GM12878 (cell line): ENCODE data around the gene DMRTC2. TPM values are rescaled to one million over a fixed set of nuclear protein-coding genes. Genes with fewer than 3 reads are reported as not detected.

ENCODE experiments used
- ATF7 ChIP-seq: fragments of 450-650 bp; IDR thresholded peaks from 2 replicates; pipeline ENCODE4 v1.6.1; 2016; ENCODE audit warnings: low read depth, mild to moderate bottlenecking
- CBX5 ChIP-seq: sonication (generic); IDR thresholded peaks from 2 replicates; pipeline ENCODE4 v1.6.1; 2016; ENCODE audit warnings: low read depth, moderate library complexity, mild to moderate bottlenecking, inconsistent platforms
- CHD1 ChIP-seq: IDR thresholded peaks from 2 replicates; pipeline ENCODE4 v1.6.1; 2012; ENCODE audit warnings: low read depth, low read length, improper control_type of control experiment
- CHD4 ChIP-seq: fragments of 200-600 bp; sonication (generic); IDR thresholded peaks from 2 replicates; pipeline ENCODE4 v1.6.1; 2016; ENCODE audit warnings: mild to moderate bottlenecking
- EED ChIP-seq: sonication (generic); IDR thresholded peaks from 2 replicates; pipeline ENCODE4 v1.6.1; 2016; ENCODE audit warnings: antibody characterized with exemption, low read depth
- IRF4 ChIP-seq: IDR thresholded peaks from 2 replicates; pipeline ENCODE4 v1.6.1; 2011; ENCODE audit warnings: low read depth, low read length
- JUND ChIP-seq: IDR thresholded peaks from 2 replicates; pipeline ENCODE4 v1.6.1; 2012; ENCODE audit warnings: low read depth, mild to moderate bottlenecking, low read length, improper control_type of control experiment, moderate library complexity
- KAT2A ChIP-seq: conservative IDR thresholded peaks from 2 replicates; pipeline ENCODE4 v1.6.1; 2011; ENCODE audit warnings: low read depth, low read length; ENCODE audit not compliant: control insufficient read depth
- MEF2A ChIP-seq: IDR thresholded peaks from 2 replicates; pipeline ENCODE4 v1.6.1; 2011; ENCODE audit warnings: low read depth, mild to moderate bottlenecking, low read length, moderate library complexity; ENCODE audit not compliant: insufficient read depth
- NFYA ChIP-seq: IDR thresholded peaks from 2 replicates; pipeline ENCODE4 v1.6.1; 2011; ENCODE audit warnings: low read depth, mild to moderate bottlenecking, low read length, improper control_type of control experiment, borderline replicate concordance
- NFYB ChIP-seq: IDR thresholded peaks from 2 replicates; pipeline ENCODE4 v1.6.1; 2011; ENCODE audit warnings: low read depth, mild to moderate bottlenecking, low read length, improper control_type of control experiment, moderate library complexity; ENCODE audit not compliant: insufficient read depth
- NR2F1 ChIP-seq: fragments of 450-650 bp; conservative IDR thresholded peaks from 2 replicates; pipeline ENCODE4 v1.6.1; 2017; ENCODE audit warnings: mild to moderate bottlenecking
- NRF1 ChIP-seq: conservative IDR thresholded peaks from 2 replicates; pipeline ENCODE4 v1.6.1; 2011; ENCODE audit warnings: mild to moderate bottlenecking, low read depth, low read length, improper control_type of control experiment
- POU2F2 ChIP-seq: IDR thresholded peaks from 3 replicates; pipeline ENCODE4 v1.6.1; 2011; ENCODE audit warnings: low read depth, mild to moderate bottlenecking, low read length, borderline replicate concordance
- RUNX3 ChIP-seq: IDR thresholded peaks from 2 replicates; pipeline ENCODE4 v1.6.1; 2012; ENCODE audit warnings: low read length, inconsistent platforms
- SIX5 ChIP-seq: IDR thresholded peaks from 2 replicates; pipeline ENCODE4 v1.6.1; 2011; ENCODE audit warnings: mild to moderate bottlenecking, low read depth, low read length, moderate library complexity; ENCODE audit not compliant: severe bottlenecking
- SMAD5 ChIP-seq: IDR thresholded peaks from 2 replicates; pipeline ENCODE4 v1.6.1; 2016; ENCODE audit warnings: antibody characterized with exemption, low read depth
- STAT1 ChIP-seq: fragments of 450-650 bp; conservative IDR thresholded peaks from 2 replicates; pipeline ENCODE4 v1.6.1; 2014; ENCODE audit warnings: antibody characterized with exemption, mild to moderate bottlenecking
- TBL1XR1 ChIP-seq: IDR thresholded peaks from 2 replicates; pipeline ENCODE4 v1.6.1; 2012; ENCODE audit warnings: low read depth, low read length, improper control_type of control experiment
- YBX1 ChIP-seq: fragments of 450-650 bp; IDR thresholded peaks from 2 replicates; pipeline ENCODE4 v1.6.1; 2016; ENCODE audit warnings: antibody characterized with exemption
- ZNF622 ChIP-seq: fragments of 450-650 bp; IDR thresholded peaks from 2 replicates; pipeline ENCODE4 v1.6.1; 2017; ENCODE audit warnings: mild to moderate bottlenecking, inconsistent platforms
- ZSCAN29 ChIP-seq: fragments of 450-650 bp; IDR thresholded peaks from 2 replicates; pipeline ENCODE4 v1.6.1; 2017; ENCODE audit warnings: mild to moderate bottlenecking, moderate library complexity
- polyA plus RNA-seq, 11 experiments: library from polyadenylated mRNA; depleted of rRNA in 4 of 11; unstranded in 6 of 11; stranded (reverse) in 5 of 11; fragments of >200 nt; fragmentation: Nextera tagmentation in 4 of 11; fragmentation: Illumina TruSeq in 1 of 11; extraction: Ambion mirVana in 4 of 11; extraction: Trizol in 1 of 11; gene quantifications; 1 replicate in 1 of 11; 2 replicates in 10 of 11; pipeline versions ENCODE4 v1.2.1 to v1.2.3, GENCODE V29; 2011 to 2016; ENCODE audit warnings: inconsistent platforms in 2 of 11, missing spikeins in 2 of 11, low read depth in 1 of 11
- total RNA-seq, 4 experiments: library from RNA; depleted of rRNA in 3 of 4; stranded (reverse); fragments of >200 nt in 3 of 4; fragmentation: Illumina TruSeq in 1 of 4; extraction: Trizol in 1 of 4; gene quantifications; 2 replicates each; pipeline versions ENCODE4 v1.2.1 to v1.2.3, GENCODE V29; 2013 to 2021
- TF ChIP-seq, protein P1 (sequence below): fragments of 450-650 bp; conservative IDR thresholded peaks from 2 replicates; pipeline ENCODE4 v1.6.1; 2017; ENCODE audit warnings: mild to moderate bottlenecking, moderate library complexity
- TF ChIP-seq, protein P2 (sequence below): fragments of 150-350 bp; IDR thresholded peaks from 2 replicates; pipeline ENCODE4 v1.6.1; 2014; ENCODE audit warnings: mild to moderate bottlenecking, low read depth, low read length
- TF ChIP-seq, protein P3 (sequence below): fragments of 450-650 bp; IDR thresholded peaks from 2 replicates; pipeline ENCODE4 v1.6.1; 2017; ENCODE audit warnings: mild to moderate bottlenecking
- TF ChIP-seq, protein P4 (sequence below): fragments of 450-650 bp; IDR thresholded peaks from 2 replicates; pipeline ENCODE4 v1.6.1; 2017; ENCODE audit warnings: borderline replicate concordance

The DMRTC2 gene
- total and polyA plus RNA-seq, 10 of the 15 experiments (the other 5 are each of a cell fraction or from before 2014, with no cell fraction given): not detected

GRCh38 chr19:41883821-41884733 lies 39.2 kb downstream of the DMRTC2 start (continued):
- TF ChIP-seq TBL1XR1 (peak; percentile 54), NFYB (no peak), POU2F2 (peak; percentile 76), YBX1 (no peak), CHD4 (no peak), JUND (no peak), ZNF622 (no peak), NRF1 (no peak), CHD1 (no peak), SMAD5 (peak; percentile 83), KAT2A (no peak), RUNX3 (peak; percentile 56; the same call in 1 of the 2 replicates), EED (no peak), IRF4 (peak; percentile 59), ZSCAN29 (peak; percentile 90), NFYA (no peak), CBX5 (0 out of 2 replicates have a peak, but pooled peaks have one; percentile 24), STAT1 (no peak), NR2F1 (no peak), MEF2A (peak; percentile 68; the same call in 1 of the 2 replicates), ATF7 (peak; percentile 18), SIX5 (peak; percentile 45)
- TF ChIP-seq, protein P1, sequence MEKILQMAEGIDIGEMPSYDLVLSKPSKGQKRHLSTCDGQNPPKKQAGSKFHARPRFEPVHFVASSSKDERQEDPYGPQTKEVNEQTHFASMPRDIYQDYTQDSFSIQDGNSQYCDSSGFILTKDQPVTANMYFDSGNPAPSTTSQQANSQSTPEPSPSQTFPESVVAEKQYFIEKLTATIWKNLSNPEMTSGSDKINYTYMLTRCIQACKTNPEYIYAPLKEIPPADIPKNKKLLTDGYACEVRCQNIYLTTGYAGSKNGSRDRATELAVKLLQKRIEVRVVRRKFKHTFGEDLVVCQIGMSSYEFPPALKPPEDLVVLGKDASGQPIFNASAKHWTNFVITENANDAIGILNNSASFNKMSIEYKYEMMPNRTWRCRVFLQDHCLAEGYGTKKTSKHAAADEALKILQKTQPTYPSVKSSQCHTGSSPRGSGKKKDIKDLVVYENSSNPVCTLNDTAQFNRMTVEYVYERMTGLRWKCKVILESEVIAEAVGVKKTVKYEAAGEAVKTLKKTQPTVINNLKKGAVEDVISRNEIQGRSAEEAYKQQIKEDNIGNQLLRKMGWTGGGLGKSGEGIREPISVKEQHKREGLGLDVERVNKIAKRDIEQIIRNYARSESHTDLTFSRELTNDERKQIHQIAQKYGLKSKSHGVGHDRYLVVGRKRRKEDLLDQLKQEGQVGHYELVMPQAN: peak; percentile 54; the same call in 1 of the 2 replicates
- TF ChIP-seq, protein P2, sequence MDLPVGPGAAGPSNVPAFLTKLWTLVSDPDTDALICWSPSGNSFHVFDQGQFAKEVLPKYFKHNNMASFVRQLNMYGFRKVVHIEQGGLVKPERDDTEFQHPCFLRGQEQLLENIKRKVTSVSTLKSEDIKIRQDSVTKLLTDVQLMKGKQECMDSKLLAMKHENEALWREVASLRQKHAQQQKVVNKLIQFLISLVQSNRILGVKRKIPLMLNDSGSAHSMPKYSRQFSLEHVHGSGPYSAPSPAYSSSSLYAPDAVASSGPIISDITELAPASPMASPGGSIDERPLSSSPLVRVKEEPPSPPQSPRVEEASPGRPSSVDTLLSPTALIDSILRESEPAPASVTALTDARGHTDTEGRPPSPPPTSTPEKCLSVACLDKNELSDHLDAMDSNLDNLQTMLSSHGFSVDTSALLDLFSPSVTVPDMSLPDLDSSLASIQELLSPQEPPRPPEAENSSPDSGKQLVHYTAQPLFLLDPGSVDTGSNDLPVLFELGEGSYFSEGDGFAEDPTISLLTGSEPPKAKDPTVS: no peak
- TF ChIP-seq, protein P3, sequence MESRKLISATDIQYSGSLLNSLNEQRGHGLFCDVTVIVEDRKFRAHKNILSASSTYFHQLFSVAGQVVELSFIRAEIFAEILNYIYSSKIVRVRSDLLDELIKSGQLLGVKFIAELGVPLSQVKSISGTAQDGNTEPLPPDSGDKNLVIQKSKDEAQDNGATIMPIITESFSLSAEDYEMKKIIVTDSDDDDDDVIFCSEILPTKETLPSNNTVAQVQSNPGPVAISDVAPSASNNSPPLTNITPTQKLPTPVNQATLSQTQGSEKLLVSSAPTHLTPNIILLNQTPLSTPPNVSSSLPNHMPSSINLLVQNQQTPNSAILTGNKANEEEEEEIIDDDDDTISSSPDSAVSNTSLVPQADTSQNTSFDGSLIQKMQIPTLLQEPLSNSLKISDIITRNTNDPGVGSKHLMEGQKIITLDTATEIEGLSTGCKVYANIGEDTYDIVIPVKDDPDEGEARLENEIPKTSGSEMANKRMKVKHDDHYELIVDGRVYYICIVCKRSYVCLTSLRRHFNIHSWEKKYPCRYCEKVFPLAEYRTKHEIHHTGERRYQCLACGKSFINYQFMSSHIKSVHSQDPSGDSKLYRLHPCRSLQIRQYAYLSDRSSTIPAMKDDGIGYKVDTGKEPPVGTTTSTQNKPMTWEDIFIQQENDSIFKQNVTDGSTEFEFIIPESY: no peak
- TF ChIP-seq, protein P4, sequence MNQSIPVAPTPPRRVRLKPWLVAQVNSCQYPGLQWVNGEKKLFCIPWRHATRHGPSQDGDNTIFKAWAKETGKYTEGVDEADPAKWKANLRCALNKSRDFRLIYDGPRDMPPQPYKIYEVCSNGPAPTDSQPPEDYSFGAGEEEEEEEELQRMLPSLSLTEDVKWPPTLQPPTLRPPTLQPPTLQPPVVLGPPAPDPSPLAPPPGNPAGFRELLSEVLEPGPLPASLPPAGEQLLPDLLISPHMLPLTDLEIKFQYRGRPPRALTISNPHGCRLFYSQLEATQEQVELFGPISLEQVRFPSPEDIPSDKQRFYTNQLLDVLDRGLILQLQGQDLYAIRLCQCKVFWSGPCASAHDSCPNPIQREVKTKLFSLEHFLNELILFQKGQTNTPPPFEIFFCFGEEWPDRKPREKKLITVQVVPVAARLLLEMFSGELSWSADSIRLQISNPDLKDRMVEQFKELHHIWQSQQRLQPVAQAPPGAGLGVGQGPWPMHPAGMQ: no peak
